ENCODE results near the gene SH2D3C. TPM values are rescaled to one million over a fixed set of nuclear protein-coding genes. Genes with fewer than 3 reads are reported as not detected.

Gene SH2D3C
- total RNA-seq, 1 donor: 0.43 TPM

GRCh38 chr9:127724012-127724411, 54.5 kb downstream of the SH2D3C start:
- no peak overlapping the region for H3K4me3 ChIP-seq (ENCODE audit: low read depth, low read length)
- TF ChIP-seq, protein P1, sequence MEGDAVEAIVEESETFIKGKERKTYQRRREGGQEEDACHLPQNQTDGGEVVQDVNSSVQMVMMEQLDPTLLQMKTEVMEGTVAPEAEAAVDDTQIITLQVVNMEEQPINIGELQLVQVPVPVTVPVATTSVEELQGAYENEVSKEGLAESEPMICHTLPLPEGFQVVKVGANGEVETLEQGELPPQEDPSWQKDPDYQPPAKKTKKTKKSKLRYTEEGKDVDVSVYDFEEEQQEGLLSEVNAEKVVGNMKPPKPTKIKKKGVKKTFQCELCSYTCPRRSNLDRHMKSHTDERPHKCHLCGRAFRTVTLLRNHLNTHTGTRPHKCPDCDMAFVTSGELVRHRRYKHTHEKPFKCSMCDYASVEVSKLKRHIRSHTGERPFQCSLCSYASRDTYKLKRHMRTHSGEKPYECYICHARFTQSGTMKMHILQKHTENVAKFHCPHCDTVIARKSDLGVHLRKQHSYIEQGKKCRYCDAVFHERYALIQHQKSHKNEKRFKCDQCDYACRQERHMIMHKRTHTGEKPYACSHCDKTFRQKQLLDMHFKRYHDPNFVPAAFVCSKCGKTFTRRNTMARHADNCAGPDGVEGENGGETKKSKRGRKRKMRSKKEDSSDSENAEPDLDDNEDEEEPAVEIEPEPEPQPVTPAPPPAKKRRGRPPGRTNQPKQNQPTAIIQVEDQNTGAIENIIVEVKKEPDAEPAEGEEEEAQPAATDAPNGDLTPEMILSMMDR (IDR thresholded peaks at IDR 0.05; ENCODE audit: insufficient read depth, low read depth, low read length): no peak
- no peak for DNase-seq (ENCODE audit: low read depth)

DNA sequence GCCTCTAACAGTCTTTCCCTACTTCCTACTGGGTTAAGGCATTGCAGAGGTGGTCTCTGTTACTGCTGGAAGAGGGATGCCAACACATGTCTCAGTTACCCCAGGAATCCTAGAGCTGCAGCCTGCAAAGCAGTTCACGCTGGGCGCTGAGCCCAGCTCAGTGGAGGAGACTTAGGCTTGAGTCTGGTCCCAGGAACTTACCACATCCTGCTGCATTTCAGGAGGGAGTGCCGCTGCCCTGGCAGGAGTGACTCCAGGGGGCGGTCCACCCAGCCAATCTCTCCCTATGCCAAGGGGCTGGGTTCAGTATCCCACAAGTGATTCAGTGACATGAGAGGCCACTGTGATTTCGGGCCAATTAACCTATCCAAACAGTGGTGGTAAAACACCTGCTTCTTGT, 55.0 kb downstream of the SH2D3C start:
- TF ChIP-seq, protein P1 (IDR thresholded peaks at IDR 0.05; ENCODE audit: insufficient read depth, low read depth, low read length): no peak
- DNase-seq (ENCODE audit: low read depth): no peak
- no peak overlapping the region for H3K4me3 ChIP-seq (ENCODE audit: low read depth, low read length)

GRCh38 chr9:127723013-127723412, 55.5 kb downstream of the SH2D3C start:
- TF ChIP-seq, protein P1 (IDR thresholded peaks at IDR 0.05; ENCODE audit: insufficient read depth, low read depth, low read length): no peak
- no peak overlapping the region for H3K4me3 ChIP-seq (ENCODE audit: low read depth, low read length)
- DNase-seq (ENCODE audit: low read depth): no peak

GRCh38 chr9:127722055-127722745, 56.3 kb downstream of the SH2D3C start:
- no peak for DNase-seq (ENCODE audit: low read depth)
- TF ChIP-seq, protein P1 (IDR thresholded peaks at IDR 0.05; ENCODE audit: insufficient read depth, low read depth, low read length): no peak
- no peak overlapping the region for H3K4me3 ChIP-seq (ENCODE audit: low read depth, low read length)

DNA sequence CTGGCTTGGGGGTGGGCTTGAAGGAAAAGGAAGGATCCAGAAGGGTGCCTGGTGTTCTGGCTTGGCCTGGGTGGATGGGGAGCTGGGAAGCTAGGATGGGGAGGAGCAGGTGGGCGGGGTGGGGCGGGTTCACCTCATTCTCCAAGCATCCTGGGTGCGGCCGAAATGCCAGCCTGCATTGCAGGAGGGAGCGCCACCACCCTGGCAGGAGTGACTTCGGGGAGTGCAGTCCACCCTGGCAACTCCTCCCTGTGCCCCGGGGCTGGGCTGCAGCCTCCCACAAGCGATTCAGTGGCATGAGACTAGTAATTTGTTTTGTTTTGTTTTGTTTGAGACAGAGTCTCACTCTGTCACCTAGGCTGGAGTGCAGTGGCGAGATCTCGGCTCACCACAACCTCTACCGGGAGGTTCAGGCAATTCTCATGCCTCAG, 57.1 kb downstream of the SH2D3C start:
- no peak overlapping the region for H3K4me3 ChIP-seq (ENCODE audit: low read depth, low read length)
- DNase-seq (ENCODE audit: low read depth): no peak
- TF ChIP-seq, protein P1 (IDR thresholded peaks at IDR 0.05; ENCODE audit: insufficient read depth, low read depth, low read length): no peak

GRCh38 chr9:127720865-127721227, 57.6 kb downstream of the SH2D3C start:
- DNase-seq (ENCODE audit: low read depth): no peak
- H3K4me3 ChIP-seq (ENCODE audit: low read depth, low read length): no peak overlapping the region
- TF ChIP-seq, protein P1 (IDR thresholded peaks at IDR 0.05; ENCODE audit: insufficient read depth, low read depth, low read length): no peak

Data from fibroblast of villous mesenchyme (primary cell).